HEK293 (cell line): Measurements from ENCODE around the gene TMEM263.
A peak's percentile ranks its signal among the peaks of the same experiment; 100 is the strongest.

Experiments
- CTCF ChIA-PET: fragments of 350-600 bp; formaldehyde crosslinking; extraction: SDS; loops from one replicate; lab custom pipeline; 2021; ENCODE audit warnings: antibody characterized with exemption; lab: Yijun Ruan, JAX
- POLR2A ChIA-PET: fragments of 300-600 bp; formaldehyde crosslinking; extraction: SDS; loops from one replicate; lab custom pipeline; 2020; ENCODE audit warnings: antibody characterized with exemption, inconsistent platforms; lab: Yijun Ruan, JAX
- H3K27ac ChIP-seq: fragments of 200-500 bp; sonication (Bioruptor generic); 2 replicates; pipeline ENCODE4 v1.5.1; 2014; ENCODE audit warnings: low read depth, low read length, control low read depth, inconsistent platforms; ENCODE audit errors: extremely low read depth
- H3K36me3 ChIP-seq, 2 experiments: fragments of 200-500 bp in 1 of 2; sonication (Bioruptor generic) in 1 of 2; 1 replicate in 1 of 2; 2 replicates in 1 of 2; pipeline ENCODE4 v1.5.1; 2014 to 2017; ENCODE audit warnings: inconsistent platforms in 2 of 2, low read length in 2 of 2; ENCODE audit not compliant: control insufficient read depth in 2 of 2, insufficient read depth in 1 of 2
- H3K4me1 ChIP-seq: fragments of 200-500 bp; sonication (Bioruptor generic); 2 replicates; pipeline ENCODE4 v1.5.1; 2014; ENCODE audit warnings: mild to moderate bottlenecking, low read length, inconsistent platforms; ENCODE audit not compliant: control insufficient read depth, insufficient read depth
- H3K4me3 ChIP-seq: 2 replicates; pipeline ENCODE4 v1.5.1; 2011; ENCODE audit warnings: low read depth, mild to moderate bottlenecking, control low read depth, low read length, moderate library complexity
- H3K9me3 ChIP-seq: fragments of 200-500 bp; sonication (Bioruptor generic); 2 replicates; pipeline ENCODE4 v1.5.1; 2014; ENCODE audit warnings: low read depth, low read length, inconsistent platforms; ENCODE audit not compliant: control insufficient read depth, insufficient read depth
- BCL11B ChIP-seq: fragments of 450-650 bp; formaldehyde crosslinking; IDR thresholded peaks from 2 replicates; pipeline ENCODE4 v1.5.1; 2016; ENCODE audit warnings: low read depth, missing biosample characterization, missing genetic modification characterization
- FEZF1 ChIP-seq: fragments of 450-650 bp; formaldehyde crosslinking; IDR thresholded peaks from 2 replicates; pipeline ENCODE4 v1.5.1; 2016; ENCODE audit warnings: missing biosample characterization, missing genetic modification characterization
- HOXA7 ChIP-seq: sonication (generic); formaldehyde crosslinking; IDR thresholded peaks from 2 replicates; pipeline ENCODE4 v1.8.1; 2022; ENCODE audit warnings: missing genetic modification reagents, borderline replicate concordance
- MZF1 ChIP-seq: fragments of 450-650 bp; formaldehyde crosslinking; IDR thresholded peaks from 2 replicates; pipeline ENCODE4 v1.5.1; 2017; ENCODE audit warnings: missing biosample characterization, missing genetic modification characterization, borderline replicate concordance
- OSR2 ChIP-seq: fragments of 450-650 bp; formaldehyde crosslinking; IDR thresholded peaks from 2 replicates; pipeline ENCODE4 v1.5.1; 2016; ENCODE audit warnings: missing biosample characterization, missing genetic modification characterization
- PRDM1 ChIP-seq: fragments of 450-650 bp; formaldehyde crosslinking; IDR thresholded peaks from 2 replicates; pipeline ENCODE4; 2016; ENCODE audit warnings: missing biosample characterization, missing genetic modification characterization
- SCRT2 ChIP-seq: fragments of 450-650 bp; formaldehyde crosslinking; IDR thresholded peaks from 2 replicates; pipeline ENCODE4 v1.5.1; 2016; ENCODE audit warnings: missing biosample characterization, missing genetic modification characterization
- SETDB1 ChIP-seq: IDR thresholded peaks from one replicate; pipeline ENCODE4 v1.6.1; 2017; ENCODE audit warnings: mild to moderate bottlenecking, low read length, moderate library complexity, mixed read lengths; ENCODE audit not compliant: insufficient read length
- YY1 ChIP-seq: fragments of 450-650 bp; formaldehyde crosslinking; IDR thresholded peaks from 2 replicates; pipeline ENCODE4 v1.5.1; 2018; ENCODE audit warnings: missing biosample characterization, missing genetic modification characterization
- ZBTB10 ChIP-seq: fragments of 450-650 bp; formaldehyde crosslinking; IDR thresholded peaks from 2 replicates; pipeline ENCODE4 v1.5.1; 2016; ENCODE audit warnings: missing biosample characterization, missing genetic modification characterization
- ZBTB21 ChIP-seq: fragments of 450-650 bp; formaldehyde crosslinking; IDR thresholded peaks from 2 replicates; pipeline ENCODE4 v1.5.1; 2017; ENCODE audit warnings: missing biosample characterization, missing genetic modification characterization
- ZFHX2 ChIP-seq: fragments of 450-650 bp; formaldehyde crosslinking; conservative IDR thresholded peaks from 2 replicates; pipeline ENCODE4 v1.5.1; 2016; ENCODE audit warnings: missing biosample characterization, missing genetic modification characterization
- ZNF16 ChIP-seq: fragments of 450-650 bp; formaldehyde crosslinking; IDR thresholded peaks from 2 replicates; pipeline ENCODE4 v1.5.1; 2016; ENCODE audit warnings: low read depth, missing biosample characterization, missing genetic modification characterization
- ZNF214 ChIP-seq: fragments of 450-650 bp; formaldehyde crosslinking; IDR thresholded peaks from 2 replicates; pipeline ENCODE4 v1.5.1; 2017; ENCODE audit warnings: missing biosample characterization, mild to moderate bottlenecking, missing genetic modification characterization, borderline replicate concordance
- ZNF335 ChIP-seq: fragments of 450-650 bp; formaldehyde crosslinking; conservative IDR thresholded peaks from 2 replicates; pipeline ENCODE4 v1.5.1; 2016; ENCODE audit warnings: missing biosample characterization, missing genetic modification characterization
- ZNF37A ChIP-seq: fragments of 450-650 bp; IDR thresholded peaks from 2 replicates; pipeline ENCODE4 v1.5.1; 2018; ENCODE audit warnings: missing biosample characterization, missing genetic modification characterization
- ZNF529 ChIP-seq: fragments of 450-650 bp; formaldehyde crosslinking; IDR thresholded peaks from 2 replicates; pipeline ENCODE4 v1.5.1; 2017; ENCODE audit warnings: missing genetic modification characterization, missing biosample characterization; ENCODE audit not compliant: insufficient replicate concordance
- ZNF549 ChIP-seq: fragments of 450-650 bp; IDR thresholded peaks from 2 replicates; pipeline ENCODE4 v1.5.1; 2018; ENCODE audit warnings: missing biosample characterization, missing genetic modification characterization, mild to moderate bottlenecking, inconsistent platforms, moderate library complexity
- ZNF660 ChIP-seq: fragments of 450-650 bp; IDR thresholded peaks from 2 replicates; pipeline ENCODE4 v1.5.1; 2018; ENCODE audit warnings: missing biosample characterization, mild to moderate bottlenecking, missing genetic modification characterization
- ZXDB ChIP-seq: fragments of 450-650 bp; formaldehyde crosslinking; IDR thresholded peaks from 2 replicates; pipeline ENCODE4 v1.5.1; 2016; ENCODE audit warnings: missing biosample characterization, missing genetic modification characterization
- TF ChIP-seq, protein P1 (sequence below): fragments of 450-650 bp; formaldehyde crosslinking; IDR thresholded peaks from 2 replicates; pipeline ENCODE4 v1.5.1; 2016; ENCODE audit warnings: missing biosample characterization, missing genetic modification characterization
- TF ChIP-seq, protein P2 (sequence below): fragments of 450-650 bp; formaldehyde crosslinking; IDR thresholded peaks from 2 replicates; pipeline ENCODE4 v1.5.1; 2016; ENCODE audit warnings: missing biosample characterization, missing genetic modification characterization
- TF ChIP-seq, protein P3 (sequence below): fragments of 450-650 bp; formaldehyde crosslinking; IDR thresholded peaks from 2 replicates; pipeline ENCODE4 v1.5.1; 2017; ENCODE audit warnings: missing biosample characterization, missing genetic modification characterization

The TMEM263 gene

GRCh38 chr12:106960443-106960842 is 4.7 kb downstream of the TMEM263 start:
- TF ChIP-seq ZNF37A (tag by site-specific recombination) (no peak), ZFHX2 (tag by site-specific recombination) (peak; percentile 24; the same call in 1 of the 2 replicates), PRDM1 (tag by site-specific recombination) (0 out of 2 replicates have a peak, but pooled peaks have one; percentile 29)
- POLR2A ChIA-PET = no interaction called here
- peaks cover 14% of the 10 kb centered on the region for H3K4me1 ChIP-seq
- CTCF ChIA-PET = interaction anchor here (0.6 kb wide), 1 partner anchor 174 kb away, joined by 3 read pairs; no protein-coding TSS in a partner anchor
- no peak overlapping the region for H3K4me3 ChIP-seq
- no peaks in the 10 kb centered on the region for H3K9me3 ChIP-seq
- H3K27ac ChIP-seq = no peak overlapping the region
- H3K36me3 ChIP-seq = peaks cover 4 to 21% of the 10 kb centered on the region in 2 experiments; a peak in 2 of 3 replicates

DNA sequence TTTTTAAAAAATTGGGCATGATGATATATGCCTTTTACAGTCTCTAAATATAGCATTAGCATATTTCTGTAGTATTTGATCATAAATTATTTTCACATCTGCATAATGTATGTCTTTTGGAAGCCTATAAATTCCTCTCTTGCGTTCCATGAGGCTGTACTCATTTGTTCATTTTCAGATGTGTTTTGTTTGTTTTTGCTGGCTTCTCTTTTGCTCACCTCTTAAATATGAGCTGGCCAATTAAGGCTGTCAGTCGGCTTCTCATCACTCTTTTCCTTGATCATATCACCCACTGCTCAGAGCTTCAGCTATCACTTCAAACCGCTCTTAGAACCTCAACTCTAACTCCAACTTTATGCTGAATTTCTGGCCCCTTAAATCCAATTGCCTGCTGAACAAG is 6.6 kb downstream of the TMEM263 start:
- TF ChIP-seq YY1 (tag by site-specific recombination) (no peak), ZNF529 (no peak), ZNF549 (tag by site-specific recombination) (no peak), ZNF660 (tag by site-specific recombination) (no peak), ZXDB (tag by site-specific recombination) (no peak), ZNF335 (no peak), FEZF1 (tag by site-specific recombination) (peak; percentile 81), OSR2 (peak; percentile 41; the same call in 1 of the 2 replicates), ZNF214 (tag by site-specific recombination) (no peak), HOXA7 (no peak), ZNF16 (tag by site-specific recombination) (no peak), ZBTB21 (tag by site-specific recombination) (no peak), MZF1 (tag by site-specific recombination) (no peak)
- TF ChIP-seq, protein P1, sequence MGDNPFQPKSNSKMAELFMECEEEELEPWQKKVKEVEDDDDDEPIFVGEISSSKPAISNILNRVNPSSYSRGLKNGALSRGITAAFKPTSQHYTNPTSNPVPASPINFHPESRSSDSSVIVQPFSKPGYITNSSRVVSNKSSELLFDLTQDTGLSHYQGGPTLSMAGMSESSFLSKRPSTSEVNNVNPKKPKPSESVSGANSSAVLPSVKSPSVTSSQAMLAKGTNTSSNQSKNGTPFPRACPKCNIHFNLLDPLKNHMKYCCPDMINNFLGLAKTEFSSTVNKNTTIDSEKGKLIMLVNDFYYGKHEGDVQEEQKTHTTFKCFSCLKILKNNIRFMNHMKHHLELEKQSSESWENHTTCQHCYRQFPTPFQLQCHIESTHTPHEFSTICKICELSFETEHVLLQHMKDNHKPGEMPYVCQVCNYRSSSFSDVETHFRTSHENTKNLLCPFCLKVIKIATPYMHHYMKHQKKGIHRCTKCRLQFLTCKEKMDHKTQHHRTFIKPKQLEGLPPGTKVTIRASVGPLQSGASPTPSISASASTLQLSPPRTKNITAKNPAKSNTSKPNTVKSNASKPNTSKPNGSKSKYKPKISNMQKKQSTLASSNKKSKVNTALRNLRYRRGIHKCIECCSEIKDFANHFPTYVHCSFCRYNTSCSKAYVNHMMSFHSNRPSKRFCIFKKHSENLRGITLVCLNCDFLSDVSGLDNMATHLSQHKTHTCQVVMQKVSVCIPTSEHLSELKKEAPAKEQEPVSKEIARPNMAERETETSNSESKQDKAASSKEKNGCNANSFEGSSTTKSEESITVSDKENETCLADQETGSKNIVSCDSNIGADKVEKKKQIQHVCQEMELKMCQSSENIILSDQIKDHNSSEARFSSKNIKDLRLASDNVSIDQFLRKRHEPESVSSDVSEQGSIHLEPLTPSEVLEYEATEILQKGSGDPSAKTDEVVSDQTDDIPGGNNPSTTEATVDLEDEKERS (tag by site-specific recombination) = no peak
- TF ChIP-seq, protein P2, sequence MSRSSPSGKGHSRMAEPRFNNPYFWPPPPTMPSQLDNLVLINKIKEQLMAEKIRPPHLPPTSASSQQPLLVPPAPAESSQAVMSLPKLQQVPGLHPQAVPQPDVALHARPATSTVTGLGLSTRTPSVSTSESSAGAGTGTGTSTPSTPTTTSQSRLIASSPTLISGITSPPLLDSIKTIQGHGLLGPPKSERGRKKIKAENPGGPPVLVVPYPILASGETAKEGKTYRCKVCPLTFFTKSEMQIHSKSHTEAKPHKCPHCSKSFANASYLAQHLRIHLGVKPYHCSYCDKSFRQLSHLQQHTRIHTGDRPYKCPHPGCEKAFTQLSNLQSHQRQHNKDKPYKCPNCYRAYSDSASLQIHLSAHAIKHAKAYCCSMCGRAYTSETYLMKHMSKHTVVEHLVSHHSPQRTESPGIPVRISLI = no peak
- Histone ChIP-seq H3K36me3 (peaks cover 6 to 33% of the 10 kb centered on the region in 2 experiments; a peak in 2 of 3 replicates), H3K27ac (no peak overlapping the region), H3K4me3 (no peak overlapping the region), H3K4me1 (peaks cover 14% of the 10 kb centered on the region), H3K9me3 (no peaks in the 10 kb centered on the region)
- ChIA-PET CTCF (interaction anchor here (0.6 to 1.1 kb wide), 3 partner anchors 69 to 652 kb away, joined by 3 read pairs; no protein-coding TSS in a partner anchor), POLR2A (no interaction called here)

GRCh38 chr12:106964526-106964925 is 8.8 kb downstream of the TMEM263 start:
- Histone ChIP-seq H3K4me3 (no peak overlapping the region), H3K27ac (no peak overlapping the region), H3K4me1 (peaks cover 8% of the 10 kb centered on the region; the same call in 1 of the 2 replicates), H3K36me3 (peaks cover 13 to 53% of the 10 kb centered on the region in 2 experiments), H3K9me3 (no peaks in the 10 kb centered on the region)
- ChIA-PET POLR2A (no interaction called here), CTCF (interaction anchor here (0.5 to 0.8 kb wide), 2 partner anchors 148 to 354 kb away, joined by 3 to 4 read pairs; a partner anchor contains a TSS)
- TF ChIP-seq ZBTB10 (tag by site-specific recombination) (no peak), BCL11B (tag by site-specific recombination) (no peak), ZNF214 (tag by site-specific recombination) (no peak), SCRT2 (no peak), SETDB1 (no peak)
- TF ChIP-seq, protein P3, sequence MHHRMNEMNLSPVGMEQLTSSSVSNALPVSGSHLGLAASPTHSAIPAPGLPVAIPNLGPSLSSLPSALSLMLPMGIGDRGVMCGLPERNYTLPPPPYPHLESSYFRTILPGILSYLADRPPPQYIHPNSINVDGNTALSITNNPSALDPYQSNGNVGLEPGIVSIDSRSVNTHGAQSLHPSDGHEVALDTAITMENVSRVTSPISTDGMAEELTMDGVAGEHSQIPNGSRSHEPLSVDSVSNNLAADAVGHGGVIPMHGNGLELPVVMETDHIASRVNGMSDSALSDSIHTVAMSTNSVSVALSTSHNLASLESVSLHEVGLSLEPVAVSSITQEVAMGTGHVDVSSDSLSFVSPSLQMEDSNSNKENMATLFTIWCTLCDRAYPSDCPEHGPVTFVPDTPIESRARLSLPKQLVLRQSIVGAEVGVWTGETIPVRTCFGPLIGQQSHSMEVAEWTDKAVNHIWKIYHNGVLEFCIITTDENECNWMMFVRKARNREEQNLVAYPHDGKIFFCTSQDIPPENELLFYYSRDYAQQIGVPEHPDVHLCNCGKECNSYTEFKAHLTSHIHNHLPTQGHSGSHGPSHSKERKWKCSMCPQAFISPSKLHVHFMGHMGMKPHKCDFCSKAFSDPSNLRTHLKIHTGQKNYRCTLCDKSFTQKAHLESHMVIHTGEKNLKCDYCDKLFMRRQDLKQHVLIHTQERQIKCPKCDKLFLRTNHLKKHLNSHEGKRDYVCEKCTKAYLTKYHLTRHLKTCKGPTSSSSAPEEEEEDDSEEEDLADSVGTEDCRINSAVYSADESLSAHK (tag by site-specific recombination) = no peak
